Measurements from ENCODE around the gene NSL1.

Gene NSL1

DNA sequence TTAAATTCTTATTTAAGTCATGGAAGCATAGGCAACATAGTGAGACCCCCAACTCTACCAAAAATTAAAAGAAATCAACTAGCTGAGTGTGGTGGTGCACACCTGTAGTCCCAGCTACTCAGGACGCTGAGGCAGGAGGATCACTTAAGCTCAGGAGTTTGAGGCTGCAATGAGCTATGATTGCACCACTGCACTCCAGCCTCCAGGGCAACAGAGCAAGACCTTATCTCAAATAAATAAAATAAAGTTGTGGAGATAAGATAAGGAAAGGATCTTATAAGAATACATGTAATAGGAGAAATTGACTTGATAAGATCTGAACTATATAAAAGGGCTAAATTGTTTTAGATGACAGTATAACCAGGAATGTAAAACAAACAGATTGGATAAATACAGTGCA is 89.7 kb downstream of the NSL1 start:
- no peak for DNase-seq

DNA sequence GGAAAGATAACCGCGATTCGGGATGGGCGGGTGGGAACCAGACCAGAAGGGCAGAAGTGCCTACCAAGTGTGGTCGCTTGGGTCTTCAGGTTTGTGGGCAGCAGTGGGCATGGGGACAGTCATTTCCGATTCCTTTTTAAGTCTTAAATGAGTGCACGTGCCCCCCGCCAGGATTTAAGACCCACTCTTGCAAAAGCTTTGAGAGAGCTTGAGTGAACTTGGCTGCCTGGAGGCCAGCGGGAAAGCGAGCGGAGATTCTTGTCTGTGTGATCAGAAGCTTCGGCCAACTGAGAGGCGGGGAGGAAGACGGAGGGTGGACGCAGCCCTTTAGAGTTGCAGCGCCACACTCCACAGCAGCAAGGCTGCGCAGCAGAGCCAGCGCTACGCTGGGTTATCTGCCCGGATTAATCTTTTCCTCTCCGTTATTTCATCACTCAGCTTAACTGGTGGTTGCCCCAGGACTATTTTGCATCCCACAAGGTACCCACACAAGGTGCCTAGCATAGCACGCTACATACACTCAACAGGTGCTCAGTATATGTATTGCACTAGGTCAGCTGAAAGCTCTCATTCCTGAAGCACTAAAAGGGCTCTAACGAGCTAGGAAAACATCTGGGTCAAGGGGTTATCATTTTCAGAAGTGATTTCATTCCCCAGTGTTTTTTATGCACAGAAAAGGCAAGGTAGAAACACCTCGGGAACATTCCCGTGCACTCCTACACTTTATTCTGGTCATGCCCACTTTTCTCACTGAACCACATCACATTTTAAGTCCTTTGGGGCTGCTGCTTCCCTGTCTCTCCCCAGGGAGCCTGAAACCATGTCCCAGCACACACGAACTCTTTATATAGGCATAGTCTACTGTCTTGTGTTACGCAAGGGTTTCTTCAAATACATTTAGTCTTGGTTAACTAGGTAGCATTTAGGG is 90.4 kb downstream of the NSL1 start:
- DNase-seq = peak; percentile 21

DNA sequence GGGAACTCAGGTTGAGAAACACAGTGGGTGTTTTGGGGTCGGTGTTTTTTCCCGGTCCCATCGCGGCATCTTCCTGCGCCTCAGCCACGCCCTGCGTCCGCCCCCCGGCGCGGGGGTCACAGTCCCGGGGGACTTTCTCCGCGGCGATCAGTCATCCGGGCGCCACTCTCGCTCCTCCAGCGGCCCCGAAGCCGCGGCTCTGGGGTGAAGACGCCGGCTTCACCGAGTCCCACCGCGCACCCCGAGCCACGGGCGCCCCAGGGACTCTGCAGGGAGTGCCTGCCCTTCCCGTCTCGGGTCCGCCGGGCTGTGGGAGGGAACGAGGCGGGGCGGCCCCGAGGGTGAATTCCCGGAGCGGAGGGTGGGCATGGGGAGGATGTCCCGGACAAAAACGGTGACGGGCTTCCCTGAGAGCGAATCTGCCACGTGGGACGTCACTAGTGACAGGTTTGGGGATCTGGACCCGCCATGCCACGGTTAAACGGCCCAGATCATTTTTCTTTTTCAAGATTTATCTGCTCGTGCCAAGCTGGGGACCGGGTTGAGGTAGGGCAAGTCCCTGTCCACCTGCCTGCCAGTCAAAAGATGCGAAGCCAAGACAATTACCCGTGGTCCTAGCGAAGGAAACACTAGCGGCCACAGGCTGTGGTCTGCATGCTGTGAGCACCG is 91.2 kb downstream of the NSL1 start:
- peak; percentile 58 for DNase-seq

DNA sequence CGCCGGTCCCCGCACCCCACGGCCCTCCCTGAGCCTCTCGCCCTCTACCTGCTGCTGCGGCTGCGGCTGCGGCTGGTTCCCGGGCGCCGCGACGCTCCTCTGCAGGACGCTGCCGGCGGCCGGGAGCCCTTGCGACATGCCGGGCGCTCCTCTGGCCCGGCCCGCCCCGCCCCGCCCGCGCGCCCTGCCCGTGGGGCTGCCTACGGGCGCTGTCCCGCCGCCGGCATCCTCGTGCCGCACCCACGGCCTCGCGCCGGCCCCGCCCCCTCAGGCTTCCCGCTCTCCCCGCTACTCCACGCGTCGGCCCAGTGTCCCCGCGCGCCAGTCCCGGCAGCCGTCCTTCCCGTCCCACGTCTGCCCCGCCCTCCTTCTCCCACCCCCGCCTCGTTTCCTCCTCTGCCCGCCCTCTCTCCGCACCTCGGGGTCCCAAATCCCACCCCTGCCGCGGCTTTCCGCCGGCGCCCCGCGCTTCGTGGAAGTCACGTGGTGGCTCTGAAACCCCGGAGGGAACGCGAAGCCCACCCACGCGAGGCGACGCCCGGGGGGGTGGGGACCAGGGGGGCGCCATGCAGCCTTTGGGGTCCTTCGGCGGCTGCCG is 91.9 kb downstream of the NSL1 start, which contains the start of gene BATF3:
Gene BATF3, minus strand, starts transcription at position 216 of the 598 bp plus-strand sequence. Its CDS starts 78 bp downstream, at position 138.
- peak; percentile 72 for DNase-seq

DNA sequence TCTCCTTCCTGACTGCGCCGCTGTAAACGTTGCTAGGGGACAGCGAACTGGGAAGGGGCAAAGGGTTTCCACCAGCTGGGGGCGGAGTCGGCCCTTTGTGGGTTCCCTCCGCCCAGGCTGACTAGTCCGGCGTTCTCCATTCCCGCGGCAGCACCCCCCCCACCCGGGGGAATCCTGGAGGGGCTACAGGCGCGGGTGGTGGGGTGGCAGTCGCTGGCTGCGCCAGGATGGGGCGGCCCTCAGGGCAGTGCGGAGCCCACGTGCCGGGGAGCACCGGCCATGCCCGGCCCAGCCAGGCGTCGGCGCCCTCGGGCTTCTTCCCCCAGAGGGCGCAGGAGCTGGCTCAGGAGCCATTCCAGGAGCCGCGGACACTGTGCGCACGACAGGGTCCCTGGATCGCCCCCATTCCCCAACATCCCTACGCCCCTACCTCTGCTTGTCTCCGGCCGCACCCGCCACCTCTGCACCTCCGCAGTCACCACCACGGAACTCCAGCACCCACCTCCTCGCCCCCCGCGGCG is 92.4 kb downstream of the NSL1 start:
- peak; percentile 25 for DNase-seq

DNA sequence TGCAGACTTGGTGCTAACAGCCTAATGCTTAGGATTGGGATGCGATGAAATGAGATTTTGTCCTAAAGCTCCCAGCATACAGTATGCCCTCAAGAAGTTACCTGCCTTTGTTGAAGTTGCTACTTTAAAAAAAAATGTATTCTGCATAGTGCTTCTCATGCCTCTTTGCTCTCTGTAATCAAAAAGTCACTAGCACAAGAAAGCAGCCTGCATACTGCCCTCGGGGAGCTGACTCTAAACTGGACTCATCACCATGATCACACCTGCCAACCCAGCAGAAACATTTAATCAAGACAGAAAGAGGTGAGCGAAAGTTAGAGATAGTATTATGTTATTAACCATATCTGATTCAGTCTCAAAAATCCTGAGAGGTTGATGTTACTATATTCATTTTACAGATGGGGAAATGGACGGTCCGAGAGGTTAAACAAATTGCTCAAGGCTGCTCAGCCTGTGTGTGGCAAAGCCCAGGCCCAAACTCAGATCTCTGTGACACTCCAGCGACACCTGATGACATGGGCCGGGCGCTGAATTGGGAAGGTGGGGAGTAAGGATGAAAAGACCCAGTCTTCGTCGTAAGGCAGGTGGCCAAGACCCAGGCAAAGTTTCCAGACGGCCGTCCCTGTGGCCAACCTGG is 93.0 kb downstream of the NSL1 start:
- no peak for DNase-seq

DNA sequence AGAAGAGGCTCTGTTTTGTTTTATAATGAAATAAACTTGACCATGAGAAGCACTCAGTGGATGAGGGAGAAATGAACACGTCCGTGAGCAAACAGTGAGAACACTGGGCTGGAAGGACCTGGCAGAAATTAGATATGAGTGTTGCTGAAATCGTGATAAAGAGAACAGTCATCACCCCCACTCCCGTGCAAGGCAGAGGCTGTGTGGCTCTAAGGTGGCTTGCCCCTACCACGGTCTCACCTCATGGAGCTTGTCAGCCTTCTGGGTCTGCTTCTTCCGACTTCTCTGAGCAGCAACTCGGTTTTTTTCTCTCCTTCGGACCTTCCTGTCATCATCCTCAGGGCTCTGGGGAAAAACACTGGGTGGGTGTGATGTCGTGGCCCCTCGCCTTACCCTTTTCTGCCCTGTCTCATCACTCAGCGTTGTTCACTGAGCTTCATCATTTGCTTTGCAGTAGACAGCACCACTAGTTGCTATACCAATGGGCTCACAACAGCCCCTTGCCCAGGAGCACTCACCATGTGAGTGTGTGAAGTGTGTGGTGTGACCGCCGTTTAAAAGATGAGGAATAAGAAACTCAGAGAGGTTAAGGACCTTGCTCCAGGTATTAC is 94.8 kb downstream of the NSL1 start:
- DNase-seq = no peak

DNA sequence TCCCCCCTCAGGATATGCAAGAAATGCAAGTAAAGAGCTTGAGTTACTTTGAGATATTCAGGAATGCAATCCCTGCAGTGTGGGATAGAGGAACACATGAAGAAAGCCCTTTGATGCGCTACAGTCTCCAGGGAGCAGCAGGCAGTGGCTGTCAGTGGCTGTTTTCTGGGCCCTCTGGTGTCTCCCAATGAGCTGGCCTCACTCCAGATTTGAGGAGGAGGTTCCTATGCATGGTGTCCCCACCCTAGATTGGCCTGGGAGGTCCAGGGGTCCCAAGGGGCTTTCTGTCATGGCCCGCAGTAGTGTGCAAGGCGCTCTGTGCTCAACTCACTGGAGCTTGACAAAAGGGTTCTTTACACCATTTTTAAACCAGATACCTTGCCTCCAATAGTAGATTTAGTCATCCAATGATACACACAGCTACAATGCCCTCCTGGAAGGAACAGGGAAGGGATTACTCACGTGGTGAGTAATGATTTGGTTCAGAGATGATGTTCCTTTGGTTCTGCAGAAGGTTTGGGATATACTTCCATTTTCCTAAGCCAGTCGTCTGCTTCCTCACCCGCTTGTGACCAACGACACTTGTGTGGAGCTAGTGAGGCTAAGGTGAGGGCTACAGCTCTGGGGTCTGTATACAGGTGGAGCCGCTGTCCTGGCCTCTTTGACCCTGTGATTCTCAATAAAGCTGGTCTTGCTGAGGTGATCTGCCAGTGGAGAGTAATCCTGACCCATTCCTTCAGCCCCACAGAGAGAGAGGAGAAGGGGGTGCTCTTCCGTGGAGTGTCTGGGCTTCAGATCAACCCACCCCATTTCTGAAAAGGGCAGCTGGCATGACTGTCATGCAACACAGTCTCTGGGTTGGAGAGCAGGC is 98.6 kb downstream of the NSL1 start:
- no peak for DNase-seq

DNA sequence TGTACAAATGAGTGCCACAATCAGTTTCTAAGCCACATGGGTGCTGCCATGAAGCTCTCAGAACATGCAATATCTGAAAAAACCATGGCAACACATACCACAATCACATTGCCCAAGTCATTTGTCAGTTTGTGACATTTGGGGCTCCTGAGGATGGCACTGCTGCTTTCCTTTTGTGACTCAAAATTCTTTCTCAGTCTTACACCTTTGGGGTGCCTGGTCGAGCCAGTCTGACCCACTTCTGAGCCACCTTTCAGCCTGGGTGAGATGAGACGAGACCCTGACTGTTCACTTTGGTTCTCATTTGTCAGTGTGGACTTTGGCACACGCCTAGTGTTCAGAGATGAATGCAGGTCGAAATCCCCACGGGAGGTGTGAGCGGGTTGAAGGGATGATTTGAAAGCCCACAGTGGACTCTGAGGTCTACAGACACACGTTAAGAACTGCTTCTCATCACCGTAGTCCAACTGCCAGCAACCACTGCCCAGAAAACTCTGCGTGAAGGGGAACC is 100.0 kb downstream of the NSL1 start:
- no peak for DNase-seq

DNA sequence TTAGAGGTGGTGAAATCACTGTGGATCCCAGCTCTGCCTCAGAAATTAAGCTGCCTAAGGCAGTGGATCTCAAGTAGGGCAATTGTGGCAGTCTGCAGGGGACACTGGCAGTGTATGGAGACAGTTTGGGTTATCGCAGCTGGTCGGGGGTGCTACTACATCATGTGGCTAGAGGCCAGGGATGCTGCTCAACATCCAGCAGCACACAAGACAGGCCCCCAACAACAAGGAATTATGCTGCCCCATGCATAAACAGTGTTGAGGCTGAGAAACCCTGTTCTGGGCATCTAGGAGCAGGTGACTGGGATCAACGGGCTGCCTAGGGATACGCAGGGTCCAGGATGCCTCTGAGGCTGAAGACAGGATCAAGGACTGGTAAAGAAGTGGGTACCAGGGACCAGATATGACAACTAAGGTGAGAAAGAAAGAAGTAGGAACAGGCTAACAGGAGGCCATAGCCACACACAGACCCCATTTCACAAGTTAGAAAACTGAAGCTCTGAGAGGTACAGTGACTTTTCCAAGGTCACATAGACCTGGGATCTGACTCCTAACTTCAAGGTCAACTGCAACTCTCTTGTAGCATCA is 100.7 kb downstream of the NSL1 start:
- DNase-seq = no peak

DNA sequence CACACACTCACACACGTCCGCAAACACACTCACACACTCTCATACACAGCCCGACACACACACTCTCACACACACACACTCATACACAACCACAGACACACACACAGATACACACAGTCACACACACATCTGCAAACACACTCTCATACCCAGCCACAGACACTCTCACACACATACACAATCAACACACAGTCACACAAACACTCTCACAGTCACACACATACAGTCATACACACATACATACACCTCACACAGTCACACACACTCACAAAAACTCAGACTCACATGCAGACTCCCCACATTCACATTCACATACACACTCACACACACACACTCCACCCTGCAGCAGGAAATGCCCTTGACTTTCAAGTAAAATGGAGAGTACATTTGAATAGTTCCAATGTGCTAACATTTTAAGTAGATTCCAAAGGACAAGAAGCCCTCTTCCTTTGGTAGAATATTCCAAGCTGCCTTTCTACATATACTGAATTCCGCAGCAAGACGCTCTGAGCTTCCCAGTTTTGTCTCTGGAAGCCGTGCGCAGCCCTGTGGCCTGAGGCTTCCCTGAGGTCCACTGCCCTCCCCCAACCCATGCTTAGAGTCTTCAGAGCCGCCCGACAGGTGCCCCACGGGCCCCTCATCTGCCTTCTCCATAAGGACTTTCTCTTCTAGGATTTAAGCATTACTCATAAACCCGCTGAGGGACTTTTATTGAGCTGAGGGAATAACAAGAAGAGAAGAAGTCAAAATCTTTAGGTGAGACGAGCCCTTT is 101.6 kb downstream of the NSL1 start:
- DNase-seq = no peak

DNA sequence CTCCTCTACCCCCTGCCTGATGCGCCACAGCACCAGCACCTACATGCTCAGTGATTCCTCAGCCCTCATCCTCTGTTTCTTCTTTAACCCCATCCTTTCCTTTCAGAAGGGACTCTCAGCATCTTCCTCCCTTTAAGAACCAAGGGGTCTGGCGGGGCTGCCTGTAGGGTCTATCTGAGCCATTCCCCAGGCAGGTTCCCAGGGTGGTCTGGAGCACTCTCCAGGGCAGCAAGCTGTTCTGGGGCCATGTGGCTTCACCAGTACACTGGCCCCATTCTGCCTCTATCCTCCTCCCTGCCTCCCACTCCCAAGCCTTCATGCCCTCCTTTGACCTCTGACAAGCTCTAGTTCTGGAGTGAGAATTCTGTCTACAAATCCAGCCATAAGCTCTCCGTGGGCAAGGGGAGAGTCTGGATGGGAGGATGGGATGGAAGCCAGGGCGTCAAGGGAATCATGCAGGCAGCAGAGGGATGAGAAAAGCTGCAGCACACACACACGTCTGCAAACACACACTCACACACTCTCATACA is 102.3 kb downstream of the NSL1 start:
- no peak for DNase-seq

DNA sequence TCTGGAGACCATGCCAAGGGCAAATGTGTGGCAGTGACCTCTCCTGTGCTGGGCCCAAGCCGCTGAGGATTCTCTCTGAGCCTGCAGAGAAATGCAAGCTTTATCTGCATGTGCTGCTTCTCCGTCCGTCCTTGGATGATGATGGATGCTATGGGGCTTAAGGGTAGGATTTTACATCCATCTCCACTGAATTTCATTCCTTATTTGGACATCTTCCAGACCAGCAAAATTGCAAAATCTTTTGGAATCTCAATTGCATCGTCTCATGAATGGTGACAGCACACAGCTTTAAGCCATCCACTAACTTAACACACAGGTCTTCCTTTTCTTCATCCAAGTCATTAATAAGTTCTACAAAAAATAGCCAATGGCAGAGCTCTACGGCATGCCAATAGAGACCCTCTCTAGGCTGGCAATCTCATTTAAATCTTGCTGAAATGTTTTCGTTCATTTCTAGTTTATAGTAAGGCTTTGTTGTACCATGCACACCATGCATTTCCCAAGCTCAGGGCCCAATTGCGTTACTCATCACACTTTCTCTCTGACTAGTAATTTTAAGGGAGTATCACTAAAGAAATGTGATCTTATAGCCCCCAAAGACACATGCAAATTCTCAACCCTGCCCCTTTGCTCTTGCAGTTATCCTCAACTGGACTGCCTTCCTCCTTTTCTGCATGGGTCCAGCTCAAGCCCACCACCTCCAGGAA is 103.1 kb downstream of the NSL1 start:
- no peak for DNase-seq

DNA sequence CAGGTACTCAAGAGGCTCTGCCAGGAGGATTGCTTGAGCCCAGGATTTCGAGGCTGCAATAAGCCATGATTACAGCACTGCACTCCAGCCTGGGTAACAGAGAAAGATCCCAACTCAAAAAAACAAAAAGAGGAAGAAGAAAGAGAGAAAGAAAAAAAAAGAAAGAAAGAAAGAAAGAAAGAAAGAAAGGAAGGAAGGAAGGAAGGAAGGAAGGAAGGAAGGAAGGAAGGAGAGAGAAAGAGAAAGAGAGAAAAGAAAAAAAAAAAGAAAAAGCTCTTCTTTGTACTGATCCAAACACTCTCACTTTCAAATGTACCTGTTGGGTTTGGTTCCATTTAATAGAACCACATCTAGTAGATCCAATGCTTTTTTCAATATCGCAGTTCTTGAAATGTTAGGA is 103.8 kb downstream of the NSL1 start:
- no peak for DNase-seq

DNA sequence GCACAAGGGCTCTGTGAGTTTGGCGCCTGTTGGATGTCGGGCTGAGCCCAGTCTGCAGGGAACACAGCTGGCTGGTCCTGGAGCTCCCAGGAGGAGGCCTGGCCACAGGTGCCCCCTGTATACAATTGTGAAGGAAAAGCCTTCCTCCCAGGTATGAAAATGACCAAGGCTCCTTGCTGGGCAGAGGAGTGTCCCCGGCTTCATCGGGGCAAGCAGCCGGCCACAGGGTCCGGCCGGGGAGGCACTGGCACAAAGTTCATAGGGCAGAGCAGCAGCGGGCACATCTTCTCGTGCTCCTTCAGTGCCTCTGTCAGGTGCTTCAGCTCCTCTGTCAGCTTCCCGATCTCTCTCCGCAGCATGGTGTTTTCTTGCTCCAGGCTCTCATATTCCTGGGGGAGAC is 105.0 kb downstream of the NSL1 start:
- no peak for DNase-seq

DNA sequence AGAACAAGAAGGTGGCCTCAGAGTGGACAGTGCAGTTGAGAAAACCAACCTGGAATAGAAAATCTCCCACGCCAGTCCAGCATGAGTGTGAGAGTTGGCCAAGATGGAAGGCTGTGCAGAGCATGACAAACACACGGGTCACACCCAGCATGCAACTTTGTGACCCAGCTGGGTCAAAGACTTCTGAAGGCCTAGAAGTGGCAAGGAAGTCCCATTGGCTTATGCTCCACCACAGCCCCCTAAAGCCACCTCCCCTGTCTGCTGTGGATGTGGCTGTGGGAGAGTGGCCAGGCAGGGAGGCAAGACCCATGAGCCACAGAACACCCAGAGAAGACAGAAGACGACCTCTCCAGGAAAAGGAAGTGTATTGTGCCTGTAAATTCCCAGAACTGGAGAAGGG is 105.5 kb downstream of the NSL1 start:
- DNase-seq = no peak

DNA sequence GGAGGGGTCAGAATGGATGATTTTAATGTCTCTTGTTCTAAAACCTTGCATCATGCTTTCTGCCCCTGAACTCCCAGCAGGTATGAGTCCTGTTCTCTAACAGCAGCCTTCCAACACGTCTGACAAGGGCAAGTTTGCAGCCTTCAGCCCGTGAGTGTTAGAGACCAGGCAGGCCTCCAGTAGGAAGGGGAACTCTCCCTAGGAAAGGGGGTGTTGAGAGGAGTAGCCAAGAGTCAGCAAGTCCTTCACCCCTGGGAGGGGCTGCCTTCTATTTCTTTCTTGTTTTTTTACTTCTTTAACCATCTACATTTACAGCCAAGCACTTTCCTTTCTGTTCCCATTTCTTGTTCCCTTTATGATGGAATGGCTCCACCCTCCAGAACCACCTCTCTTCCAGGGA is 106.1 kb downstream of the NSL1 start:
- no peak for DNase-seq

DNA sequence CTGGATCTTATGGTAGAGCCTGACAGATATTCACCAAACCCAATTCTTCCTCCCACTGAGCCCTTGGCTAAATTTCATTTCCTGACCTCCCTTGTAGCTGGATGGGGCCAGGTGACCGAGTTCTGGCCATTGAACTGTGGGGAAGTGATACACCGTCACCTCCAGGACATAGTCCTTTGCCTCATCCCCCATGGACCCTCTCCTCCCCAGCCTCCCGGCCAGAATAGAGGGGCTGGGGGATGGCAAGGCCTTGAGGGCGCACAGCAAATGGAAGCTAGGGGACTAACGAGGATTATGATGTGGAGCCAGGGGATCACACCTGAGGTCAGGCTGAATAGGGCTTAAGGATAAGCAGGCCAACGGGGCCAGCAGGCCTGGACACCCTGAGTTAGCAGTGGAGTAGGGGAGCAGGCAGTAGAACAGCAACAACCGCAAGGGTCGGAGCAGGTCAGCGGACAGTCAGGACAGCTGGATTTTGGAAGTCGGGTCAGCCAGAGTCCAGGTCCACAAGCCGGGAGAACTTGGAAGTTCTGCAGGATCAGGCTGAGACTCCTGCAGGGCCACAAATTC is 107.0 kb downstream of the NSL1 start:
- DNase-seq = no peak

DNA sequence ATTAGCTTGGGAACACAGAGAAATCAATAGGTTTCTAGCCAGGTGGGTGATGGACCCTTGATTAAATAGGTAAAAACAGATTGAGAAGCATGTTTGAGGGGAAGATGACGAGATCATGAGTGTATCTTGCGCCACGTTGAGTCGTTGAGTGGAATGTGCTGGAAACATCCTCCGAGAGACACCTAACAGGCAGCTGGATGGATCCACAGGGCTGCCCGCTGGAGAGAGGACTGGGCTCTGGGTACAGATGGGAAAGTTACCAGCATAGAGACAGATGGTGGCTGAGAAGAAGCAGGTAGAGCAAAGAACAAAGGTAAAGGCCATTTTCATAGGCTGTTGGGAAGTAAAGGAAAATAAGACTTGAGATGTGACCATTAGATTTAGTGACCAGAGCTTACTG is 107.5 kb downstream of the NSL1 start:
- DNase-seq = no peak

Data from activated T-cell treated with anti-CD3 and anti-CD28 coated beads for 4 hours (primary cell).